GM12872 (cell line): ENCODE measurements around the gene REST.

Experiments
- CTCF ChIP-seq: IDR thresholded peaks from 3 replicates; pipeline ENCODE4 v1.5.1; 2011; ENCODE audit warnings: low read depth, mild to moderate bottlenecking, low read length, moderate library complexity; ENCODE audit not compliant: insufficient read depth

The REST gene

GRCh38 chr4:56976837-56977320, 69.2 kb downstream of the REST start:
- peak; percentile 4; the same call in 1 of the 3 replicates for TF ChIP-seq CTCF

- TF ChIP-seq CTCF, result no peak
Measured at GRCh38 chr4:56977321-56978012, 69.8 kb downstream of the REST start, which contains the start of gene NOA1. Gene NOA1, minus strand, starts transcription at chr4:56977606. Its CDS starts 21 bp downstream, at chr4:56977585.

DNA sequence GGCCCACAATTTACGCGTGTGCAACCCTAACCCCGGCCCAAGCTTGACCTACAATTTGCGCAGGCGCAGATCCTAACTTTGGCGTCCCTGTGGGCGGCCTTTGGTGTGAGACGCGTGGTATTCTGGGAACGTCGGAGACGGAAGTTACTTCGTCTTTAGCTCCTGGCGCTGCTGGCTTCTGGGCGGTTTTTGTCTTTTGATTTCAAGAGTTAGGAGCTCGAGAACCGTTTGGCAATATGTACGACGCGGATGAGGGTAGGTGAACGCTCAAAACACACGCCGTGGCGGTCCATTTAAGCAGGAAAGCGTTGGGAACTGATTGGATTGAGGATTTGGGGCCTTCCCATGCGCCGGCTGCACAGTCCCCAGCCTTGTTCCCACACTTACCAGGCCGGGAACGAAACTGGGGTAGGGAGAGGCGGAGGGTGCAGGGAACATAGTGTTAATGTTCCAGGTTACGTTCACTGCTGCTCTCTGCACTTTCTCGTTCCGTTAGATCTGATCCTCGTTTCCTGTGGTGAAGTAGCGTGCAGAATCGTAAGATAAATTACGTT, 71.1 kb downstream of the REST start, which contains the start of gene POLR2B:
TSS of gene POLR2B (plus strand) at position 147 of the 554 bp plus-strand sequence. CDS start at position 237, 90 bp downstream.
- no peak for TF ChIP-seq CTCF

- no peak for TF ChIP-seq CTCF
Measured at GRCh38 chr4:56979421-56980072, 71.8 kb downstream of the REST start.

- no peak for TF ChIP-seq CTCF
Measured at GRCh38 chr4:56981795-56982201, 74.1 kb downstream of the REST start.

DNA sequence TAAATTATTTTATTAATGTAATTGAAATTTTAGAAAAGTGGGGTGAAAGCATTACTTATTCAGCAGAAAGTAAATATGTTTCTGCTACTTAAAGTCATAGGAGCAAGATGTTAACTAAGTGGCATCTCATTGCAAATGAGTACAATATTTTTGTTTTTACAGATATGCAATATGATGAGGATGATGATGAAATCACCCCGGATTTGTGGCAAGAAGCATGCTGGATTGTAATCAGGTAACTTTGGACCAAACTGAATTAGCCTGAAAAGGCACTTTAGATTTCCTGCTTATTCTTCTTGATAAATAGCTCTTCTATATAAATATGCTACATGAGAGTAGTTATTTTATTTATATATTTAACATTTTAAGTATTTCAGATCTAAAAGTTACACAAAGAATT, 78.5 kb downstream of the REST start:
- TF ChIP-seq CTCF, result no peak

DNA sequence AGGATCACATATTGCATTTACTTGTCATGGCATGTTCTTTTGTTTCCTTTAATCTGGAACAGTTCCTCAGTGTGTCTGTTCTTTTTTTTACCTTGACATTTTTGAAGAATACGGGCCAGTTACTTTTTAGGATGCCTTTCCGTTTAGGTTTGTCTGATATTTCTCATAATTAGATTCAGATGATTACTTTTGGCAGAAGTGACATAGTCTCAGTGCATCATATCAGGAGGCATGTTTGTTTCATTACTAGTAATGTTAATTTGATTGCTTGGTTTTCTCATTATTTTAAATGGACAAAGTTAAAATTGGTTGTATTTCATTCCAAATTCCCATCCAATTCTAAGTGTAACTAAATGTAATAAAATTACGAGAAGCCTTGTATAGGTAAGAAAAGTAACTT, 79.3 kb downstream of the REST start:
- no peak for TF ChIP-seq CTCF
